Activated naive CD4-positive, alpha-beta T cell treated with anti-CD3 and anti-CD28 coated beads, Interleukin-2, amount 10 ng/mL, durations not matched to agents 7 days and 5 days (primary cell): ENCODE results near the gene RCBTB2.

Experiments
- CTCF ChIA-PET: fragments of 350-600 bp; sonication (Branson Sonifier 250); formaldehyde crosslinking; loops from one replicate; lab custom pipeline; 2021; ENCODE audit warnings: antibody characterized with exemption; lab: Charles Lee
- DNase-seq: peaks from one replicate; pipeline ENCODE4 v3.0.0-alpha.2; 2020
- H3K27ac Mint-ChIP-seq: one replicate; pipeline ENCODE4 v1.8.0; 2021; ENCODE audit warnings: mild to moderate bottlenecking, moderate library complexity, mixed read lengths
- H3K27me3 Mint-ChIP-seq: one replicate; pipeline ENCODE4 v1.8.0; 2021; ENCODE audit warnings: mild to moderate bottlenecking, mixed read lengths
- H3K36me3 Mint-ChIP-seq: one replicate; pipeline ENCODE4 v1.8.0; 2021; ENCODE audit warnings: mixed read lengths
- H3K4me1 Mint-ChIP-seq: one replicate; pipeline ENCODE4 v1.8.0; 2021; ENCODE audit warnings: mixed read lengths
- H3K4me3 Mint-ChIP-seq: one replicate; pipeline ENCODE4 v1.8.0; 2021; ENCODE audit warnings: mild to moderate bottlenecking, moderate library complexity, mixed read lengths
- H3K9me3 Mint-ChIP-seq: one replicate; pipeline ENCODE4 v1.8.0; 2021; ENCODE audit warnings: mixed read lengths

The RCBTB2 gene

GRCh38 chr13:48531416-48532255 lies 1.2 kb downstream of the RCBTB2 start:
- CTCF ChIA-PET: interaction anchor here (1.2 to 1.6 kb wide), 3 partner anchors 27 to 133 kb away, joined by 3 to 4 read pairs (median 3); no protein-coding TSS in a partner anchor
- peaks cover 7% of the 10 kb centered on the region for H3K9me3 Mint-ChIP-seq
- DNase-seq: no peak
- H3K27ac Mint-ChIP-seq: peak overlapping the region; percentile 98
- H3K27me3 Mint-ChIP-seq: peaks cover 6% of the 10 kb centered on the region
- peaks cover 21% of the 10 kb centered on the region for H3K36me3 Mint-ChIP-seq
- H3K4me3 Mint-ChIP-seq: peak overlapping the region; percentile 86
- peaks cover 47% of the 10 kb centered on the region for H3K4me1 Mint-ChIP-seq

- Mint-ChIP-seq H3K4me1 (peaks cover 47% of the 10 kb centered on the region), H3K27me3 (peaks cover 6% of the 10 kb centered on the region), H3K27ac (peak overlapping the region; percentile 98), H3K36me3 (peaks cover 20% of the 10 kb centered on the region), H3K4me3 (peak overlapping the region; percentile 86), H3K9me3 (peaks cover 6% of the 10 kb centered on the region)
- no peak for DNase-seq
- CTCF ChIA-PET: no interaction called here
These were observed 2.0 kb downstream of the RCBTB2 start for GRCh38 chr13:48530833-48531232.

DNA sequence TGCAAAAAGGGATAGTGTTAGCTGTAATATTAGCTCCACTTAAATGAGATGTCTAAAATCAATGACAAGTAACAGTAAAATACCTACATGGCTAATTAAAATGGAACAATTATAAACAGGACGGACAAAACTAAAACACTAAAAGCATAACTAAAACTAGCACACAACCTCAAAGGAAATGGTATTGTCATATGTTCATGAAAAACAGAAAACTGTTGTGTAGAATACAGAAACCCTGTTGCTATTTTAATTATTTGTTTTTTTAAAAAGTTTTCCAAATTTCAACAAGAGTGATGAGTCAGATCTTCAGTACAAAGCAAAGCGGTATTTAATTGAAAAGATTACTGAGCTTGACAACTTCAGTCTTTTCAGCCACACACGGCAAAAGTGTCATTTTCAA lies 4.2 kb downstream of the RCBTB2 start:
- CTCF ChIA-PET: interaction anchor here (1.0 kb wide), 1 partner anchor 17 kb away, joined by 3 read pairs; no protein-coding TSS in a partner anchor
- peaks cover 10% of the 10 kb centered on the region for H3K36me3 Mint-ChIP-seq
- no peak overlapping the region for H3K4me3 Mint-ChIP-seq
- H3K27ac Mint-ChIP-seq: no peak overlapping the region
- no peak for DNase-seq
- H3K4me1 Mint-ChIP-seq: peaks cover 36% of the 10 kb centered on the region
- peaks cover 6% of the 10 kb centered on the region for H3K27me3 Mint-ChIP-seq
- H3K9me3 Mint-ChIP-seq: no peaks in the 10 kb centered on the region

DNA sequence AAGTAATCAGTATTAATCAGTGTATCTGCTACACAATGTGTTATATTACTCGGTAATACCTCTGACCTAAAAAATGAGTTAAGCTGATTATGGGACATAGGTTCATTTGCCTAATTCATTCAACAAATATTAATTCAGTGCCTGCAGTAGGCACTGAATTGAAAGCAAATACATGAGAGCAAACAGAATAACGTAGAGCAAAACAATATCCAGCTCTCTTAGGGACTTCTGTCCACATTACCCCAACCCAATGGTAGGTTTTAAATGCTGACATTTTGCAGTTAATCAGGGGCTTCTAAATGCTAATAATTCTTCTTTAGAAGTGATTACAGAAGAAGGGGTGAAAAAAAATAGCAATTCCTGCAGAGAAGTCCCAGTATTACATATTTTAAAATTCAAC lies 4.9 kb downstream of the RCBTB2 start:
- Mint-ChIP-seq H3K4me1 (peaks cover 29% of the 10 kb centered on the region), H3K36me3 (peaks cover 11% of the 10 kb centered on the region)
- CTCF ChIA-PET: interaction anchor here (1.0 to 1.5 kb wide), 2 partner anchors 17 to 52 kb away, joined by 3 to 4 read pairs; no protein-coding TSS in a partner anchor

DNA sequence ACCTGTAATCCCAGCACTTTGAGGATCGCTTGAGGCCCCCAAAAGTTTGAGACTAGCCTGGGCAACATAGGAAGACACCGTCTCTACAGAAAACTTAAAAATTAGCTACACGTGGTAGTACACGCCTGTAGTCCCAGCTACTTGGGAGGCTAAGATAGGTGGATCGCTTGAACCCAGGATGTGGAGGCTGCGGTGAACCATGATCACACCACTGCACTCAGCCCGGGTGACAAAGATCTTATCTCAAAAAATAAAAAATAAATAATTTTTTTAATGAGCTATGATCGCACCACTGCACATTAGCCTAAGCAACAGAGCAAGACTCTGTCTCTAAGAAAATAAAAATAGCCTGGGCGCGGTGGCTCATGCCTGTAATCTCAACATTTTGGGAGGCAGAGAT lies 6.6 kb downstream of the RCBTB2 start:
- H3K27ac Mint-ChIP-seq: no peak overlapping the region
- H3K4me1 Mint-ChIP-seq: peaks cover 24% of the 10 kb centered on the region
- peaks cover 17% of the 10 kb centered on the region for H3K36me3 Mint-ChIP-seq
- H3K27me3 Mint-ChIP-seq: no peaks in the 10 kb centered on the region
- CTCF ChIA-PET: interaction anchor here (1.2 to 1.5 kb wide), 2 partner anchors 19 to 54 kb away, joined by 3 to 4 read pairs; no protein-coding TSS in a partner anchor
- no peak overlapping the region for H3K4me3 Mint-ChIP-seq
- H3K9me3 Mint-ChIP-seq: no peaks in the 10 kb centered on the region
- no peak for DNase-seq

More for the DNA sequence above, 4.9 kb downstream of the RCBTB2 start:
- no peak overlapping the region for H3K27ac Mint-ChIP-seq
- H3K27me3 Mint-ChIP-seq: peaks cover 6% of the 10 kb centered on the region
- no peaks in the 10 kb centered on the region for H3K9me3 Mint-ChIP-seq
- no peak for DNase-seq
- no peak overlapping the region for H3K4me3 Mint-ChIP-seq

- Mint-ChIP-seq H3K36me3 (peaks cover 63% of the 10 kb centered on the region), H3K4me1 (peaks cover 2% of the 10 kb centered on the region), H3K27ac (no peak overlapping the region), H3K4me3 (no peak overlapping the region), H3K27me3 (no peaks in the 10 kb centered on the region), H3K9me3 (no peaks in the 10 kb centered on the region)
- CTCF ChIA-PET: interaction anchor here (0.9 to 1.2 kb wide), 2 partner anchors 16 to 63 kb away, joined by 3 read pairs; no protein-coding TSS in a partner anchor
- DNase-seq: no peak
These were observed 14.8 kb downstream of the RCBTB2 start for GRCh38 chr13:48518083-48518482.

- Mint-ChIP-seq H3K9me3 (no peaks in the 10 kb centered on the region), H3K4me3 (no peak overlapping the region), H3K4me1 (peaks cover 3% of the 10 kb centered on the region), H3K27me3 (no peaks in the 10 kb centered on the region), H3K27ac (no peak overlapping the region), H3K36me3 (peaks cover 73% of the 10 kb centered on the region)
- DNase-seq: no peak
- CTCF ChIA-PET: interaction anchor here (1.4 to 1.7 kb wide), 2 partner anchors 9 kb away, joined by 4 to 5 read pairs; no protein-coding TSS in a partner anchor
These were observed 17.1 kb downstream of the RCBTB2 start for GRCh38 chr13:48515732-48516131.

GRCh38 chr13:48514793-48515192 lies 18.1 kb downstream of the RCBTB2 start:
- H3K4me3 Mint-ChIP-seq: no peak overlapping the region
- no peaks in the 10 kb centered on the region for H3K27me3 Mint-ChIP-seq
- H3K27ac Mint-ChIP-seq: no peak overlapping the region
- peaks cover 73% of the 10 kb centered on the region for H3K36me3 Mint-ChIP-seq
- CTCF ChIA-PET: interaction anchor here (1.7 kb wide), 1 partner anchor 10 kb away, joined by 5 read pairs; no protein-coding TSS in a partner anchor
- H3K9me3 Mint-ChIP-seq: no peaks in the 10 kb centered on the region
- no peak for DNase-seq
- H3K4me1 Mint-ChIP-seq: peaks cover 11% of the 10 kb centered on the region

DNA sequence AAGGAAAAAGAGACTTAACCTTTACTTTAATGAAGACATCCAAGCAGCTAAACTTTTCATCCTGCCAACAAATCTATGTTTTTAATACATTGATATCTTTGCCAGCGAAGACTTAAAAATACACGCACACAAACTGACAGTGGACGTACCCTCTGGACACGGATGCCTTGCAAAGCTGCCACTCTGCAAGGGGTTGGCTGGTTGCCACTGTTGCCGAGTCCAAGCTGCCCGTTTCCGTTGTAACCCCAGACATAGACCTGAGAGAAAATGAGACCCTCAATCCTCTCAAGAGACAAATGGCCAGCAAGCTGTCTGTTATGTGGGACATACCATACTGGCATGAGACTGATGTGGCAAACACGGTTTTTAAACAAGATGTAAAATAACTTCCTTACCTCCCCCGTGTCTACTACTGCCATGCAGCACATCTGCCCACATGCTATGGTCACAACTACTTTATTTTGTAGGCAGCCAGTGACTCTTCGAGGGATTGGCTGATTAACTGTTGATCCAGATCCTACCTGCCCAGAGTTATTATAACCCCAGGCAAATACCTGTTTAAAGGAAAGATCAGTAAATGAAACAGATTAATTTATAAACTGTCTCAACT lies 21.2 kb downstream of the RCBTB2 start:
- Mint-ChIP-seq H3K9me3 (peaks cover 3% of the 10 kb centered on the region), H3K4me3 (no peak overlapping the region), H3K27ac (no peak overlapping the region), H3K27me3 (no peaks in the 10 kb centered on the region), H3K4me1 (peaks cover 32% of the 10 kb centered on the region), H3K36me3 (peaks cover 74% of the 10 kb centered on the region)
- CTCF ChIA-PET: interaction anchor here (0.8 kb wide), 1 partner anchor 17 kb away, joined by 3 read pairs; no protein-coding TSS in a partner anchor
- DNase-seq: no peak

DNA sequence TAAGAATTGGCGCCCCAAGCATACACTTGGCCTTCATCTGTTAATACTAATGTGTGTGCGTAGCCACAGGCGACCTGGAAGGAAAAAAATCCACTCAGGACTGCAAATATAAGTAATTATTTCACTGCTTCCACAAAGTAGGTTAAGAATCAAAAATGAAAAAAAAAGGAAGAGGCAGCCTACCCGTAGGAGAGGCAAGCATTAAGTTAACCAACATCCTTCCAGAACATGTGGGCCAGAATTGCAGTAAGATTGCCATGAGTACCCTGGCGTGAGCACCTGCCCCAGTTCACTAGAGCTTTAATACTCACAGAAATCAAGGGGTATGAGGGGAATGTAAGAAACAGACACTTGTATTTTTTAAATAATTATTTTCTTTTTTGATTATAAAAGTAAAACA lies 22.2 kb downstream of the RCBTB2 start:
- Mint-ChIP-seq H3K27me3 (no peaks in the 10 kb centered on the region), H3K27ac (no peak overlapping the region), H3K4me1 (peaks cover 42% of the 10 kb centered on the region), H3K36me3 (peaks cover 75% of the 10 kb centered on the region), H3K4me3 (no peak overlapping the region), H3K9me3 (peaks cover 3% of the 10 kb centered on the region)
- CTCF ChIA-PET: no interaction called here
- DNase-seq: no peak

GRCh38 chr13:48508011-48508410 lies 24.9 kb downstream of the RCBTB2 start:
- Mint-ChIP-seq H3K4me3 (no peak overlapping the region), H3K27me3 (no peaks in the 10 kb centered on the region), H3K4me1 (peaks cover 69% of the 10 kb centered on the region), H3K27ac (no peak overlapping the region), H3K9me3 (peaks cover 3% of the 10 kb centered on the region), H3K36me3 (peaks cover 78% of the 10 kb centered on the region)
- CTCF ChIA-PET: interaction anchor here (1.5 kb wide), 1 partner anchor 8 kb away, joined by 4 read pairs; no protein-coding TSS in a partner anchor
- no peak for DNase-seq

DNA sequence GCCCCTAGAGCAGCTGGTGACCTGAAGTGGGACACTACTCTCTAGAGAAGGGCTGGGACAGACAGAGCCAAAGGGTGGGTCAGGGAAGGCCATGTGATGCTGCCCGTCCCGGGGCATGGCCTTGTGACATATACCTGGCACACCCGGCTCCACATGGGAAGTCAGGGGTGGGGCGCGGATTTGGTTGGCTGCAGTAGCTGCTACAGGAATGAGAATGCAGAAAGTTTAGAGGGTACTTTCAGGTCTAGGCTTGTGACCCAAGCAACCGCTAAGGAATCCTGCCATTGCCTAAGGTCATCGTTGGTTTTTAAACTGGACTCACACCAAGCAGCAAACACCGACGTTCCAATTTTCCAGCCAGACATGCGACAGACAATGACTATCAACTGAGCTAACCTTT lies 25.9 kb downstream of the RCBTB2 start:
- Mint-ChIP-seq H3K36me3 (peaks cover 76% of the 10 kb centered on the region), H3K4me3 (no peak overlapping the region), H3K4me1 (peaks cover 77% of the 10 kb centered on the region), H3K27ac (peak overlapping the region; percentile 99), H3K9me3 (peaks cover 6% of the 10 kb centered on the region), H3K27me3 (no peaks in the 10 kb centered on the region)
- CTCF ChIA-PET: interaction anchor here (0.7 to 1.5 kb wide), 5 partner anchors 9 to 74 kb away, joined by 3 to 4 read pairs (median 4); no protein-coding TSS in a partner anchor
- DNase-seq: no peak

DNA sequence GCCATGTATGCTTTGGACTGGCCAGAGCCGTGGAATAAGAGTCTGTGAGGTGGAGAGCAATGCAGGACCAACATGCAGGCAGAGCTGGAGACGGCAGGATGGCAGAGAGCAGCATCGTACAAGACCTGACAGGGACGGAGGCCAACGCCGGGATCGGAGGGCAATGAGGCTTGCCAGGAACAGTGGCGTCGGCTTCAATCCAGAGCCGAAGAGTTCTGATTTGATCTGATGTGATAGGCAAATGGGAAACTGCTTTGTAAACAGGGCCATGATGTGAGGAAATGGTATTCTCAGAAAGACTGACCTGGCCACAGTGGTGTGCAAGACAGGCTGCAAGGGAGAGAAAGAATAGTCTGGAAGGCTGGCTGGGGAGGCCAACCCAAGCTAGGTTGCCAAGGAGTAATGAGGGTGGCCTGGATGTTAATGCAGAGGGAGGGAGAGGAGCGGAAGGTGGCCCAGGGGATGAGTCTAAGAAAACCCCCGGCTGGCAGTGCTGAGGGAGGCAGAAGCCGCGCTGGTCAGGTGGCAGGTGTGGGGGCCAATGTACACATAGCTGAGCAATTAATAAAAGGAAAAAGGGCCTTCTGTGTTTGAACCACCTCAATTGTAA lies 26.7 kb downstream of the RCBTB2 start:
- no peaks in the 10 kb centered on the region for H3K27me3 Mint-ChIP-seq
- DNase-seq: no peak
- H3K36me3 Mint-ChIP-seq: peaks cover 75% of the 10 kb centered on the region
- peak overlapping the region; percentile 99 for H3K27ac Mint-ChIP-seq
- H3K4me3 Mint-ChIP-seq: peak overlapping the region; percentile 54
- peaks cover 85% of the 10 kb centered on the region for H3K4me1 Mint-ChIP-seq
- CTCF ChIA-PET: interaction anchor here (1.0 to 1.9 kb wide), 8 partner anchors 10 to 171 kb away, joined by 3 to 14 read pairs (median 4); no protein-coding TSS in a partner anchor
- peaks cover 6% of the 10 kb centered on the region for H3K9me3 Mint-ChIP-seq
